ELF-1 (cell line): ENCODE measurements around the gene TRIM37.
A peak's percentile ranks its signal among the peaks of the same experiment; 100 is the strongest.
"Not testable (repeated sequence)": the region's sequence is repeated elsewhere in the genome, so short reads cannot be mapped to it uniquely, and the experiment has no call there.

Experiments
- DNase-seq: peaks from one replicate; pipeline ENCODE4 v3.0.0-alpha.2; 2016; ENCODE audit warnings: low read depth, low spot score

The TRIM37 gene

DNA sequence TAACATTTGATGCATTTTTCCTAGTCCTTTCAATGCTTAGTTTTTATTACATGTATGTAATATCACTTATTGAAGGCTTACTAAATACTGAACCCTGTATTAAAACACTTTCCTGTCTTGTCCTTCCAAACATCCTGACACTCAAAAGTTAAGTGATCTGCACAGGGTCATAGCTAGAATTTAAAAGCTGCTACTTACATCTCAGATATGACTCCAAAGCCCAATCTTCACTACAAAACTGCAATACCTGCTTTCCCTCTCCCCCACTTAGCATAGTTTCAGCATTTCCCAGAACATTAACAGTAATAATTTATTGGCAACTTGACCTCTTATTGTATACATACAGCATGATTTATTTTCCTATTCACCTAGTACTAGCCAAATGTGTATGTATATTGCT lies 4.3 kb upstream of the TRIM37 start:
- no peak for DNase-seq

DNA sequence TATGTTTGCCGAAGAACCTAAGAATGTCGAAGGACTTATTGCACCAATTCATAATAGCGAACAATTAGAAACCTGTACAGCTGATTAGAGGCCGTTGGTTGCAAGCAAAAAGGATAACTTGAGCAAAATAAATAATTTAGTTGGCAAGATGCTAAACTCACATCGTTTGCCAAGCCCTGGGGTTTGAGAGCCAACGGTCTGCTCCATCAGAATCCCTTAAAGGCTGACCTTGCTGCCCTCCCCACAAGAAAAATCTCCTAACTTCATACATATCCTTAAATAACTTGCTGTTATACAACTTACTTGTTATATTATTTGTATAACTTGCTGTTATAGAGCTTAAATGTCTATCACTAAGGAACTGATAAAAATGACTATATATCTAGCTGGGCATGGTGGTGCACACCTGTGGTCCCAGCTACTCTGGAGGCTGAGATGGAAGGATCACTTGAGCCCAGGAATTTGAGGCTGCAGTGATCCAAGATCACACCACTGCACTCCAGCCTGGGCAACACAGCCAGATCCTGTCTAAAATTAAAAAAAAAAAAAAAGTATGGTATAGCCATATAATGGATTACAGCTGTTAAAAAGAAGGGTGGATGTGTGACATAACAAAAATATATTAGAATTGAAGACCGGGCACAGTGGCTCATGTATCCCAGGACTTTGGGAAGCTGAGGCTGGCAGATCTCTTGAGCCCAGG lies 1.9 kb upstream of the TRIM37 start:
- DNase-seq, result no peak

- no peak for DNase-seq
Observed at GRCh38 chr17:59107306-59107670, 608 bp upstream of the TRIM37 start.

- no peak for DNase-seq
Observed at GRCh38 chr17:59105852-59106462, 723 bp downstream of the TRIM37 start.

DNA sequence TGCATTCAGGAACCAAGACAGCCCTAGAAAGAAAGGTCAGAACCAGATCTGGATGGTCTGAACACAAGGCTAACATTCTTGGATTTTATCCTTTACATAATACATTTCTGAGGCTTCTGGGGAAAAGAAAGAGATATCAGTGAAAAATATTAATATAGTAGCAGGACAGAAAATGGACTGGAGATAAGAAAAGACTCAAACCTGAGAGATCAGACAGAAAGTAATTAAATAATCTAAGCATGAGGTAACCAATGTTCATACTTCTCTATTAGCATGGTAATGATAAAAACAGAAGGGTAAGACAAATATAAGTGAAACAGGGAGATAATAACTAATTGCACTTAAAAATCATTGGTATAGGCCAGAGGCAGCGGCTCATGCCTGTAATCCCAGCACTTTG lies 5.5 kb downstream of the TRIM37 start:
- DNase-seq, result no peak

DNA sequence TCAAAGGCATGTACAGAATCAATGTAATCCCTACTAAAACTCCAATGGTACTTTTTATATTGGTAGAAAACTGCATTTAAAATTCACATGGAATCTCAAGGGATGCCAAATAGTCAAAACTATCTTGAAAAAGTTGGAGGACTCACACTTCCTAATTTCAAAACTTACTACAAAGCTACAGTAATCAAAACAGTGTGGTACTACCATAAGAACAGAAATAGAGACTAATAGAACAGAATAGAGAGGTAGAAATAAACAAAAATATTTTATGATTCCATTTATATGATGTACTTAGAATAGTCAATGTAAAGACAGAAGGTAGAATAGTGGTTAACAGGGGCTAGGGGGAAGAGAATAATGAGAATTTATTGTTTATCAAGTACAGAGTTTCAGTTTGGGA lies 8.8 kb downstream of the TRIM37 start:
- DNase-seq, result no peak

DNA sequence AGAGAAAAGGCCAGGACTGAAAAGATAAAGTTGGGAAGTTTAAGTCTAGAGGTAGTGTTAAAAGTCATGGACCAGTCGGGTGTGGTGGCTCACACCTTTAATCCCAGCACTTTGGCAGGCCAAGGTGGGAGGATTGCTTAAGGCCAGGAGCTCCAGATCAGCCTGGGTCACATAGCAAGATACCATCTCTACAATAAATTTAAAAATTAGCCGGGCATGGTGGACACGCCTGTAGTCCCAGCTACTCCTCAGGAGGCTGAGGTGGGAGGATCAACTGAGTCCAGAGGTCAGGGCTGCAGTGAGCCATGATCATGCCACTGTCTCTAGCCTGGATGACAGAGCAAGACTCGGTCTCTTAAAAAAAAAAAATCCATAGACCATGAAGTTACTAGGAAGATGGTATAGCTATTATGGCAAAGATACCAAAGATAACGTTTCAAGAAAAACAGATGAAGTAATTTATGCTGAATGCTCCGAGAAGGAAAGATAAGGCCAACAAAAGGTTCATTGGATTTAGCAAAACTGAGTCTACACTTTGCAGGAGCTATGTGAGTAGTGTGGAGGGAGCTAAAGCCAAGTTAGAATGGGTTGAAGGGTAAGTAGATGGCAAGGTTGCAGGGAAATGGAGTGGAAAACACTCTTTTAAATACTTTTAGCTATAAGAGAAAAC lies 11.7 kb downstream of the TRIM37 start:
- no peak for DNase-seq

DNA sequence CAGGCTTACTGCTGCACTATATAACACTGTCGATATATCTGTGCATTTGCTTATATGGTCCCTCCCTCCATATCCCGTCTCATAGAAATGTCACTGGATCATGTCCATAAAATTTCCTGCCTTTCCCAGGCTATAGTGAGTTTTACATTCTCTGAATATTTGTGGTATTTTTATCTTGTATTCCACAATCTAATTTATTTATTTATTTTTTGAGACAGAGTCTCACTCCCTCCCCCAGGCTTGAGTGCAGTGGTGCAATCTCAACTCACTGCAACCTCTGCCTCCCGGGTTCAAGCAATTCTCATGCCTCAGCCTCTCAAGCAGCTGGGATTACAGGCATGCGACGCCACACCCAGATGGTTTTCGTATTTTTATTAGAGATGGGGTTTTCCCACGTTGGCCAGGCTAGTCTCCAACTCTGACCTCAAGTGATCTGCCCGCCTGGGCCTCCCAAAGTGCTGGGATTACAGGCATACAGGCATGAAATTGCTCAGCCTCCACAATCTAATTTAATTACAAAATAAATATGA lies 12.9 kb downstream of the TRIM37 start:
- peak; percentile 26 for DNase-seq

DNA sequence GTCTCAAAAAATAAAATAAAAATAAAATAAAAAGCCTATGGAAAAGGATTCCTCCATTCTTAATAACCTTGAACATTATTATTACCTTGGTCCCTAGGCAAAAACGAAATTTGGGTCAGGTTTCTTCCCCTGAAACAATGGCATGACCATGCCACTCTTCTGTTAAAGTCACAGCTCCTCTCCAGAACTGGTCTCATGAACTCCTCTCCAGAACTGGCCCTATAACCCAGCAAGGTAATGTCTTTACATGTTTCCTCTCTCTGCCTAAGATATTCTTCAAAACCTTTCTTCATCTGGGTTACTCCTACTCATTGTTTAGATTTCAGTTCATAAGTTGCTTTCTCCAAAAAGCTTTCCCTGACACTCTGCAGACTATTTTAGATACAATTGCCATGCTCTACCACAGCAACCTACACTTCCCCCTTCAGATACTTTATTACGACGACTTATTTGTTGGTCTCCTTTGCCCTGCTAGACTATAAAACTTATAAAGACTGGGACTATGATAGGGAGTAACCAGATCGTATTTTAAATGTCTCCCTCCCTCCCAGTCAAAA lies 13.5 kb downstream of the TRIM37 start:
- DNase-seq, result no peak

DNA sequence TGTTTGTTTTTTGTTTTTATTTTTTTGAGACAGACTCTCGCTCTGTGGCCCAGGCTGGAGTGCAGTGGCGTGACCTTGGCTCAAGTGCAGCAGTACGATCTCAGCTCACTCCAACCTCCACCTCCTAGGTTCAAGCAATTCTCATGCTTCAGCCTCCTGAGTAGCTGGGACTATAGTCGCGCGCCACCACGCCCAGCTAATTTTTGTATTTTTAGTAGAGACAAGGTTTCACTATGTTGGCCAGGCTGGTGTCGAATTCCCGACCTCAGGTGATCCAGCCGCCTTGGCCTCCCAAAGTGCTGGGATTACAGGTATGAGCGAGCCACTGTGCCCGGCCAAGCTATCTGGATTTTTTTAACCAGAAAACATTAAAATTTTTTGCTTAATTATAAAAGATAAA lies 16.1 kb downstream of the TRIM37 start:
- not testable (repeated sequence) for DNase-seq

DNA sequence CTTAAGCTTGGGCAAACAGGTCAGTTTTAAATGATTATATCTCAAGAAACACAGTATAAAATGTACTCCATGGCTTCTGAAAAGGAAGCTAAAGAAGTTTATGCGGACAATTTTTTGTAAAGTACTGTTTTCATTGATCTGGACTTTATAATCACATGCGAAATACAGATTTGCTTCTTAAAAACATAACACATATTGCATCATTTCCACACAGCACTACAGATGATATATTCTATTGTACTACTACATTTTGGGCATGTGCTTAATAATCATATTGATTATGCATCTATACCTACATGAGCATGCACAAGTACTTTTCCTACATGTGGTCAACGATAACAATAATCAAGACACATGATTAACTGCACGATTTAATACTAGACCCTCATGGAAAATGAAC lies 22.5 kb downstream of the TRIM37 start:
- no peak for DNase-seq

DNA sequence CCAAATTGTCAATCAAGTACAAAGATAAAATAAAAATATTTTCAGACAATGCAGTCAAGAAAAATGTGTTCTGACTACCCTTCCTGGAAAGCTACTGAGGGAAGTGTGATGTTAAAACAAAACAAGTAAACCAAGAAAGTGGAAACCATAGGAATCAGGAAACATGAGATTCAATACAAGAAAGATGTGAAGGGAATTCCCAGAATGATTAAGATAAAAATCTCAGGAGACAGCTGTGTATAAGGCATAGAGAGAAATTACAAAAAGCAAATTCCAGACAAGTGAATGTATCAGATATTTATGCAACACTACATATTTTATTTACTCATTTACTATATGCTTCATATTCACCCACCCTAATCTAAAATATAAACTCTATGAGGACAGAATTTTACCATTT lies 32.2 kb downstream of the TRIM37 start:
- no peak for DNase-seq

GRCh38 chr17:59073972-59074371 lies 32.7 kb downstream of the TRIM37 start:
- DNase-seq, result no peak

DNA sequence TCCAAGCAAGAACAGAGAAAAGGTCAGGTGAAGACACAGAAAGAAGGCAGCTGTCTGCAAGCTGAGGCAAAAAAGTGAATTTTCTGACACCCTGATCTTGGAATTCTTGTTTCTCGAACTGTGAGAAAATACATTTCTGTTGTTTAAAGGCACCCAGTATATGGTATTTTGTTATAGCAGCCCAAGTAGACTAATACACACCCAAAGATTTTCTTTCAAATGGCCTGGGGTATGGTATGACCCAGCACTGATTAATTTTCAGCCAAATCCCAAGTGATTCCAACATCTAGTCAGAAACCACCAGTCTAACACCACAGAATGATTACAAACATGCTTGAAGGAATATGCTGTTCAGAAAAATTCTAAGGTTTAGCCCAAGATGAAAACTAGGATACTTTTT lies 36.8 kb downstream of the TRIM37 start:
- no peak for DNase-seq

GRCh38 chr17:59067756-59068155 lies 38.9 kb downstream of the TRIM37 start:
- no peak for DNase-seq

DNA sequence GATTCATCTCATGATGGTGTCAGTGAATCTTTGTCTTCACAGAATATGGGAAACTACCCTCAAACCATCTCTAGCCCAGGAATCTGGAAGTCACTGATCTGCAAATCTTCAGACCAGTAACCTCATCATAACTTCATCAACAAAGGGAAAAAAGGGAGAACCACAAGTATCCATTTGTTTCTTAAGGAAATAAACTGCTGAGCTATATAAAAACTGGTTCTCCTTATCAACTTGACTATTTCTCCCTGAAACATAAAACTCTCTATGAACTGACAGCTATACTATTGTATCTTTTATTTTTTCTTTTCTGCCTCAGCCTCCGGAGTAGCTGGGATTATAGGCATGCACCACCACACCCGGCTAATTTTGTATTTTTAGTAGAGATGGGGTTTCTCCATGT lies 39.3 kb downstream of the TRIM37 start:
- DNase-seq, result no peak

DNA sequence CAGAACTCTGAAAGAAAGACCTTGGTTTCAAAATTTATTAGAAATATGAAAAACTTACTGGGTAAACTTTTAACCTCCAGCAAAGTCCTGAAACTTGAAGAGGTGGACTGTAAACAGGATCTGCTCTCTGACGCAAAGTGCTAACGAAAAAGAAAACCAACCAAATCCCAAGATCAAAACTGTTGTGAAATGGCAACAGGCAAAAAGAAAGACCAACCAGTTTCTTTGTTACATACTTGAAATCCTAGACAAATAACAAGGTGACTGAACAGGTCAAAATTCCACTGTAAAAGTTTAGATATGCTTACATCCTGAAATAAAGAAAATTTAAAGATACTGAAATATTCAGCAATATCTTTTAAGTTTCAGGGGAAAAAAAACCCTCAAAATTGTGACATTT lies 44.2 kb downstream of the TRIM37 start:
- no peak for DNase-seq

- no peak for DNase-seq
Observed at GRCh38 chr17:59056857-59057256, 49.8 kb downstream of the TRIM37 start.

GRCh38 chr17:59049798-59050197 lies 56.9 kb downstream of the TRIM37 start:
- no peak for DNase-seq

- no peak for DNase-seq
Observed at GRCh38 chr17:59047616-59048015, 59.1 kb downstream of the TRIM37 start.

GRCh38 chr17:59046192-59046591 lies 60.5 kb downstream of the TRIM37 start:
- no peak for DNase-seq

- no peak for DNase-seq
Observed at GRCh38 chr17:59038734-59039133, 67.9 kb downstream of the TRIM37 start.

DNA sequence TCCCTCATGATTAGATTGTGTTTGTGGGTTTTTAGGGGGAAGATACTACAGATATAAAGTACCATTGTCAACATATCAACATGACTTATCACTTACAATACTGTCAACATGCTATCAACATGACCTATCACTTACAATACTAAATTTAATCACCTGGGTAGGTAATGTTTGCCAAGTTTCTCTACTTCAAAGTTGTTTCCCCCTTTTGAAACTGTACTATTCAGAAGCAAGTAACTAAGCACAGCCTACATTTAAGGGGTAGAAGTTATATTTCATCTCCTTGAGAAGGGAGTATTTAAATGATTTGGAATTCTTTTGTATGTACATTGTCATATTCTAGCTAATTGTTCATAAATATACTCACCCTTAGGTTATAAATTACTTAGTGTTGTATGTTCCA lies 68.7 kb downstream of the TRIM37 start:
- DNase-seq, result no peak
